CD4-positive, CD25-positive, alpha-beta regulatory T cell (primary cell): Measurements from ENCODE around the gene DRD2. TPM values are rescaled to one million over a fixed set of nuclear protein-coding genes. Genes with fewer than 3 reads are reported as not detected.
A peak's percentile ranks its signal among the peaks of the same experiment; 100 is the strongest.

ENCODE experiments used
- ATAC-seq, 2 donors: fragments of 150-1000 bp; cut with Tn5 transposase; one replicate each; pipeline ENCODE4 v1.10.0; 2021; ENCODE audit warnings: low read depth in 2 of 2, moderate number of reproducible peaks in 2 of 2, moderate library complexity in 1 of 2
- DNase-seq, 3 donors: peaks; one replicate each; pipeline versions ENCODE4 v3.0.0 to v3.0.0-alpha.2; 2012 to 2022; ENCODE audit warnings: mixed read lengths in 1 of 3
- H3K27ac ChIP-seq: one replicate; pipeline ENCODE4 v1.7.0; 2013; ENCODE audit warnings: mild to moderate bottlenecking, low read length; ENCODE audit not compliant: insufficient read depth, poor library complexity, severe bottlenecking
- H3K27me3 ChIP-seq: one replicate; pipeline ENCODE4 v1.7.0; 2013; ENCODE audit warnings: low read length; ENCODE audit not compliant: control insufficient read depth, insufficient read depth
- H3K36me3 ChIP-seq: one replicate; pipeline ENCODE4 v1.7.0; 2013; ENCODE audit warnings: mild to moderate bottlenecking, low read length, moderate library complexity; ENCODE audit not compliant: control insufficient read depth, insufficient read depth
- H3K4me1 ChIP-seq: 2 replicates; pipeline ENCODE4 v1.7.0; 2013; ENCODE audit warnings: mild to moderate bottlenecking, low read length; ENCODE audit not compliant: insufficient read depth, control insufficient read depth, poor library complexity, severe bottlenecking
- H3K4me3 ChIP-seq: one replicate; pipeline ENCODE4 v1.7.0; 2013; ENCODE audit warnings: low read depth, mild to moderate bottlenecking, low read length, moderate library complexity
- H3K9me3 ChIP-seq, 2 experiments: 1 replicate in 1 of 2; 2 replicates in 1 of 2; pipeline ENCODE4 v1.7.0; 2013; ENCODE audit warnings: low read length in 2 of 2, mild to moderate bottlenecking in 1 of 2, moderate library complexity in 1 of 2; ENCODE audit not compliant: control insufficient read depth in 2 of 2
- H3K27ac Mint-ChIP-seq, 3 donors: one replicate each; pipeline ENCODE4 v1.8.0; 2020 to 2022; ENCODE audit warnings: mild to moderate bottlenecking in 3 of 3, mixed read lengths in 3 of 3, moderate library complexity in 2 of 3
- H3K27me3 Mint-ChIP-seq: one replicate; pipeline ENCODE4 v1.8.0; 2022; ENCODE audit warnings: mild to moderate bottlenecking, mixed read lengths
- H3K36me3 Mint-ChIP-seq: one replicate; pipeline ENCODE4 v1.8.0; 2020; ENCODE audit warnings: mixed read lengths
- H3K4me1 Mint-ChIP-seq, 4 donors: one replicate each; pipeline ENCODE4 v1.8.0; 2020 to 2022; ENCODE audit warnings: mixed read lengths in 4 of 4, mild to moderate bottlenecking in 1 of 4
- H3K4me3 Mint-ChIP-seq, 4 donors: one replicate each; pipeline ENCODE4 v1.8.0; 2020 to 2022; ENCODE audit warnings: mild to moderate bottlenecking in 4 of 4, mixed read lengths in 4 of 4, moderate library complexity in 3 of 4
- H3K9me3 Mint-ChIP-seq, 7 donors: one replicate each; pipeline ENCODE4 v1.8.0; 2020 to 2022; ENCODE audit warnings: mixed read lengths in 7 of 7, mild to moderate bottlenecking in 3 of 7, moderate library complexity in 2 of 7
- polyA plus RNA-seq, 4 donors: library from polyadenylated mRNA; unstranded; fragments of 300-500 nt; fragmentation: Illumina TruSeq; gene quantifications; one replicate each; pipeline ENCODE4 v1.2.3, GENCODE V29; 2021
- total RNA-seq: library from RNA; stranded (reverse); gene quantifications from one replicate; pipeline ENCODE4 v1.2.3, GENCODE V29; 2022

Gene DRD2
- total and polyA plus RNA-seq, 5 donors from 2014 or later = 0.11 TPM; not detected in 4

GRCh38 chr11:113481672-113482071 lies 6.5 kb upstream of the DRD2 start:
- H3K4me1 Mint-ChIP-seq = no peaks in the 10 kb centered on the region

GRCh38 chr11:113481226-113481625 lies 6.0 kb upstream of the DRD2 start:
- Histone ChIP-seq H3K27me3 (peaks cover 15% of the 10 kb centered on the region), H3K27ac (no peak overlapping the region), H3K36me3 (no peaks in the 10 kb centered on the region), H3K4me3 (no peak overlapping the region), H3K4me1 (no peaks in the 10 kb centered on the region), H3K9me3 (no peaks in the 10 kb centered on the region)
- H3K4me3 Mint-ChIP-seq = no peak overlapping the region
- H3K4me1 Mint-ChIP-seq = no peaks in the 10 kb centered on the region
- peaks cover 0 to 11% (median 2%) of the 10 kb centered on the region in 7 donors for H3K9me3 Mint-ChIP-seq
- DNase-seq (no peak), ATAC-seq (no peak)
- H3K27ac Mint-ChIP-seq = no peak overlapping the region
- peaks cover 34% of the 10 kb centered on the region for H3K27me3 Mint-ChIP-seq
- H3K36me3 Mint-ChIP-seq = no peaks in the 10 kb centered on the region

More at GRCh38 chr11:113481672-113482071, 6.5 kb upstream of the DRD2 start:
- no peak for ATAC-seq
- peaks cover 0 to 9% (median 2%) of the 10 kb centered on the region in 7 donors for H3K9me3 Mint-ChIP-seq
- H3K4me3 Mint-ChIP-seq = no peak overlapping the region
- H3K27ac ChIP-seq = no peak overlapping the region
- H3K4me3 ChIP-seq = no peak overlapping the region
- peaks cover 10% of the 10 kb centered on the region for H3K27me3 ChIP-seq
- no peaks in the 10 kb centered on the region for H3K36me3 ChIP-seq
- no peaks in the 10 kb centered on the region for H3K36me3 Mint-ChIP-seq
- H3K27ac Mint-ChIP-seq = no peak overlapping the region
- H3K4me1 ChIP-seq = no peaks in the 10 kb centered on the region
- no peak for DNase-seq
- H3K9me3 ChIP-seq = no peaks in the 10 kb centered on the region
- peaks cover 29% of the 10 kb centered on the region for H3K27me3 Mint-ChIP-seq

- peaks cover 33% of the 10 kb centered on the region for H3K27me3 ChIP-seq
- peaks cover 0 to 14% (median 1%) of the 10 kb centered on the region in 7 donors for H3K9me3 Mint-ChIP-seq
- no peak overlapping the region for H3K27ac Mint-ChIP-seq
- H3K9me3 ChIP-seq = no peaks in the 10 kb centered on the region
- ATAC-seq = no peak
- no peak overlapping the region for H3K27ac ChIP-seq
- no peaks in the 10 kb centered on the region for H3K4me1 ChIP-seq
- no peak for DNase-seq
- H3K4me3 ChIP-seq = no peak overlapping the region
- peaks cover 49% of the 10 kb centered on the region for H3K27me3 Mint-ChIP-seq
- H3K36me3 ChIP-seq = no peaks in the 10 kb centered on the region
- peaks cover 0 to 7% (median 0%) of the 10 kb centered on the region in 4 donors for H3K4me1 Mint-ChIP-seq
- no peak overlapping the region for H3K4me3 Mint-ChIP-seq
- H3K36me3 Mint-ChIP-seq = no peaks in the 10 kb centered on the region
Observed at GRCh38 chr11:113477321-113477720, 2.1 kb upstream of the DRD2 start.

- Mint-ChIP-seq H3K27ac (no peak overlapping the region), H3K4me3 (no peak overlapping the region), H3K9me3 (peaks cover 0 to 14% (median 1%) of the 10 kb centered on the region in 7 donors), H3K36me3 (no peaks in the 10 kb centered on the region), H3K4me1 (peaks cover 0 to 7% (median 0%) of the 10 kb centered on the region in 4 donors), H3K27me3 (peaks cover 52% of the 10 kb centered on the region)
- ATAC-seq (no peak), DNase-seq (no peak)
- no peaks in the 10 kb centered on the region for H3K36me3 ChIP-seq
- no peaks in the 10 kb centered on the region for H3K9me3 ChIP-seq
- H3K4me1 ChIP-seq = no peaks in the 10 kb centered on the region
- no peak overlapping the region for H3K27ac ChIP-seq
- peaks cover 37% of the 10 kb centered on the region for H3K27me3 ChIP-seq
- H3K4me3 ChIP-seq = no peak overlapping the region
Observed at GRCh38 chr11:113476553-113476952, 1.4 kb upstream of the DRD2 start.

GRCh38 chr11:113474362-113475159 lies 637 bp downstream of the DRD2 start:
- Mint-ChIP-seq H3K36me3 (no peaks in the 10 kb centered on the region), H3K4me1 (peaks cover 0 to 7% (median 0%) of the 10 kb centered on the region in 4 donors), H3K9me3 (peaks cover 0 to 14% (median 0%) of the 10 kb centered on the region in 7 donors), H3K27me3 (peaks cover 68% of the 10 kb centered on the region), H3K4me3 (peak overlapping the region in 2 of 4 donors; percentile 36 to 73), H3K27ac (no peak overlapping the region)
- DNase-seq = peak; percentile 9 to 36 (median 30)
- Histone ChIP-seq H3K36me3 (no peaks in the 10 kb centered on the region), H3K9me3 (no peaks in the 10 kb centered on the region), H3K27ac (no peak overlapping the region), H3K27me3 (peaks cover 35% of the 10 kb centered on the region), H3K4me1 (no peaks in the 10 kb centered on the region), H3K4me3 (no peak overlapping the region)
- ATAC-seq = peak in 1 of 2 donors; percentile 17

GRCh38 chr11:113473983-113474361 lies 1.2 kb downstream of the DRD2 start:
- H3K4me3 ChIP-seq = no peak overlapping the region
- Mint-ChIP-seq H3K4me3 (peak overlapping the region in 2 of 4 donors; percentile 36 to 73), H3K36me3 (no peaks in the 10 kb centered on the region), H3K9me3 (peaks cover 0 to 14% (median 0%) of the 10 kb centered on the region in 7 donors), H3K27me3 (peaks cover 64% of the 10 kb centered on the region), H3K4me1 (peaks cover 0 to 7% (median 0%) of the 10 kb centered on the region in 4 donors), H3K27ac (peak overlapping the region in 1 of 3 donors; percentile 61)
- no peak for DNase-seq
- ATAC-seq = no peak
- H3K36me3 ChIP-seq = no peaks in the 10 kb centered on the region
- no peaks in the 10 kb centered on the region for H3K4me1 ChIP-seq
- no peak overlapping the region for H3K27ac ChIP-seq
- H3K27me3 ChIP-seq = peaks cover 37% of the 10 kb centered on the region
- no peaks in the 10 kb centered on the region for H3K9me3 ChIP-seq

- no peaks in the 10 kb centered on the region for H3K36me3 Mint-ChIP-seq
- Histone ChIP-seq H3K27ac (no peak overlapping the region), H3K9me3 (no peaks in the 10 kb centered on the region), H3K4me3 (no peak overlapping the region), H3K27me3 (peaks cover 37% of the 10 kb centered on the region), H3K4me1 (no peaks in the 10 kb centered on the region), H3K36me3 (no peaks in the 10 kb centered on the region)
- no peak overlapping the region for H3K27ac Mint-ChIP-seq
- H3K27me3 Mint-ChIP-seq = peaks cover 68% of the 10 kb centered on the region
- H3K4me1 Mint-ChIP-seq = peaks cover 0 to 7% (median 0%) of the 10 kb centered on the region in 4 donors
- no peak overlapping the region for H3K4me3 Mint-ChIP-seq
- H3K9me3 Mint-ChIP-seq = peaks cover 0 to 12% (median 0%) of the 10 kb centered on the region in 7 donors
- ATAC-seq (no peak), DNase-seq (no peak)
Observed at GRCh38 chr11:113472471-113472870, 2.7 kb downstream of the DRD2 start.

- no peak overlapping the region for H3K4me3 ChIP-seq
- peaks cover 0 to 5% (median 0%) of the 10 kb centered on the region in 7 donors for H3K9me3 Mint-ChIP-seq
- no peak overlapping the region for H3K27ac Mint-ChIP-seq
- H3K36me3 Mint-ChIP-seq = no peaks in the 10 kb centered on the region
- H3K36me3 ChIP-seq = no peaks in the 10 kb centered on the region
- H3K9me3 ChIP-seq = no peaks in the 10 kb centered on the region
- peaks cover 25% of the 10 kb centered on the region for H3K27me3 ChIP-seq
- no peaks in the 10 kb centered on the region for H3K4me1 ChIP-seq
- no peak overlapping the region for H3K4me3 Mint-ChIP-seq
- H3K4me1 Mint-ChIP-seq = peaks cover 0 to 4% (median 0%) of the 10 kb centered on the region in 4 donors
- ATAC-seq = no peak
- DNase-seq = no peak
- H3K27me3 Mint-ChIP-seq = peaks cover 57% of the 10 kb centered on the region
- H3K27ac ChIP-seq = no peak overlapping the region
Observed at GRCh38 chr11:113470233-113470632, 5.0 kb downstream of the DRD2 start.
